ENCODE measurements around the gene FXYD2.

DNA sequence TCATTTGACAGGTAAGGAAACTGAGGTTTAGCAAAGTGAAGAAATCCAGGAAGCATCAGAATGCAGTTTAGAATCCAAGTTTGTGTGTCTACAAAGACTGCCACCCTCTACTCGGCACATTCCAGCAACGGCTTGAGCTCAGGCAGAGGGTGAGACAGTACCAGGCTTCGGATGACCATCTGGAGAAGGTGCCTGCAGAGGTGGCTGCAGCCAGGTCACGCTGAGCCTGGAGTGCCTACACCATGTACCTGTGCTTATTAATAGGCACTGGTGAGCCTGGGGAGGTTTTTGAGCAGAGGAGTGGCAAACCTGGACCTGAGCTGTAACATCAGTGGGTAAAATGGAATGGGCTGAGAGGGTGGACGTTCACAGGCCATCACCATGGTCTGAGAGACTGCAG, 47.2 kb upstream of the FXYD2 start:
- TF ChIP-seq, protein P1, sequence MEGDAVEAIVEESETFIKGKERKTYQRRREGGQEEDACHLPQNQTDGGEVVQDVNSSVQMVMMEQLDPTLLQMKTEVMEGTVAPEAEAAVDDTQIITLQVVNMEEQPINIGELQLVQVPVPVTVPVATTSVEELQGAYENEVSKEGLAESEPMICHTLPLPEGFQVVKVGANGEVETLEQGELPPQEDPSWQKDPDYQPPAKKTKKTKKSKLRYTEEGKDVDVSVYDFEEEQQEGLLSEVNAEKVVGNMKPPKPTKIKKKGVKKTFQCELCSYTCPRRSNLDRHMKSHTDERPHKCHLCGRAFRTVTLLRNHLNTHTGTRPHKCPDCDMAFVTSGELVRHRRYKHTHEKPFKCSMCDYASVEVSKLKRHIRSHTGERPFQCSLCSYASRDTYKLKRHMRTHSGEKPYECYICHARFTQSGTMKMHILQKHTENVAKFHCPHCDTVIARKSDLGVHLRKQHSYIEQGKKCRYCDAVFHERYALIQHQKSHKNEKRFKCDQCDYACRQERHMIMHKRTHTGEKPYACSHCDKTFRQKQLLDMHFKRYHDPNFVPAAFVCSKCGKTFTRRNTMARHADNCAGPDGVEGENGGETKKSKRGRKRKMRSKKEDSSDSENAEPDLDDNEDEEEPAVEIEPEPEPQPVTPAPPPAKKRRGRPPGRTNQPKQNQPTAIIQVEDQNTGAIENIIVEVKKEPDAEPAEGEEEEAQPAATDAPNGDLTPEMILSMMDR (conservative IDR thresholded peaks at IDR 0.05; ENCODE audit: low read depth, low read length) = no peak
- TF ChIP-seq RFX5 (IDR thresholded peaks at IDR 0.05; ENCODE audit: low read depth, low read length) = no peak
- no peak for TF ChIP-seq MXI1 (IDR thresholded peaks at IDR 0.05; ENCODE audit: borderline replicate concordance, low read depth, low read length)
- TF ChIP-seq BHLHE40 (IDR thresholded peaks at IDR 0.05; ENCODE audit: low read depth, low read length) = no peak
- TF ChIP-seq POLR2A (IDR thresholded peaks at IDR 0.05; ENCODE audit: low read depth, low read length) = no peak
- TF ChIP-seq RCOR1 (IDR thresholded peaks at IDR 0.05; ENCODE audit: insufficient replicate concordance, low read length) = no peak
- TF ChIP-seq USF2 (IDR thresholded peaks at IDR 0.05; ENCODE audit: low read depth, low read length) = no peak
- no peak for TF ChIP-seq FOS (IDR thresholded peaks at IDR 0.05; ENCODE audit: low read depth, low read length)
- no peak for TF ChIP-seq RAD21 (IDR thresholded peaks at IDR 0.05; ENCODE audit: low read length)
- TF ChIP-seq MAZ (IDR thresholded peaks at IDR 0.05; ENCODE audit: borderline replicate concordance, low read depth, low read length) = no peak
- TF ChIP-seq ELK1 (IDR thresholded peaks at IDR 0.05; ENCODE audit: borderline replicate concordance, low read depth, low read length) = no peak
- no peak for TF ChIP-seq CEBPB (IDR thresholded peaks at IDR 0.05; ENCODE audit: low read depth, low read length)
- TF ChIP-seq SMC3 (IDR thresholded peaks at IDR 0.05; ENCODE audit: low read depth, low read length) = no peak

Measured in IMR-90 (cell line).